Rectal smooth muscle tissue (tissue), 1 donor: ENCODE measurements around the gene PRMT7.

Experiments
- H3K27ac ChIP-seq: one replicate; pipeline ENCODE4 v1.7.0; 2013; ENCODE audit warnings: low read depth, low read length, inconsistent platforms
- H3K27me3 ChIP-seq: one replicate; pipeline ENCODE4 v1.7.0; 2013; ENCODE audit warnings: low read length; ENCODE audit not compliant: control insufficient read depth, insufficient read depth
- H3K36me3 ChIP-seq: one replicate; pipeline ENCODE4 v1.7.0; 2013; ENCODE audit warnings: low read length; ENCODE audit not compliant: control insufficient read depth, insufficient read depth
- H3K4me1 ChIP-seq: one replicate; pipeline ENCODE4 v1.7.0; 2013; ENCODE audit warnings: low read length; ENCODE audit not compliant: control insufficient read depth, insufficient read depth
- H3K4me3 ChIP-seq: one replicate; pipeline ENCODE4 v1.7.0; 2013; ENCODE audit warnings: low read length
- H3K9ac ChIP-seq: one replicate; pipeline ENCODE4 v1.7.0; 2013; ENCODE audit warnings: low read length

PRMT7 gene

DNA sequence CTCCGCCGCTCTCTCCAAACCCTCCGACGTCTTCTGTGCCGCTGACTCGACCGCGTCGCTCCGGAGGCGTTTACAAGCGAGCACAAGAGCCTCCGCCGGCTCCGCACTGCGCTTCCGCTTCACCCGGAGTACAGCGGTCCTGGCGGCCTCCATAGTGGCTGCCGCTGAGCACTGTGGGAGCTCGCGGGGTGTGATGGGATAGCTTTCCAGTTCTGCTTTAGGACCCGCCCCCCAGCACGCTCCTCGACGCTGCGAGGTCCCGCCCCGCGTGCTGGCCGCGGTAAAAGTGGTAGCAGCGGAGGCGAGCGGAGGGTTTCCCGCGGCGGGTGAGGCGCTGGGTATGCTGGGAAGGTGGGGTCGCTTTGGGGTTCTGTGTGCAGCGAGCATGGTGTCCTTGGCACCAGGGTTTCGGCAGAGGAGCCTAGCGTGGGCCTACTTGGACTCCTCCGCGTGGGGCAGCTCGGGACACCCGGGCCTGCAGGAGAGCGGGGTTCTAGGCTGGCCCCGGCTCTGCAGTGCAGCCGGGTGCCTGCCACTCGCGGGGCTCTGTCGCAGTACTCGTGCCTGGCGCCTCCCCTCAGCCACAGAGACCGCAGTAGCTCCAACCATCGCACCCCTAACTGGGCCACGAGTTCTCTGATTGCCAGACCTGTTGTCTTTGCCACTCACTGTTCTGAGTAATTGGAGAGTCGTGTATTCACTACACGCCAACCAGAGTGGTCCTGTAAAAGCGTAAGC lies at the start of gene PRMT7, which contains the start of gene SLC7A6OS:
Gene PRMT7, plus strand, starts transcription at position 246 of the 738 bp plus-strand sequence. CDS start 4,961 bp downstream, outside the sequence.
Gene SLC7A6OS, minus strand, starts transcription at position 173 of the 738 bp plus-strand sequence. Its CDS starts 20 bp downstream, at position 153.
- Histone ChIP-seq H3K27me3 (no peaks in the 10 kb centered on the region), H3K9ac (peak within 1 kb of the TSS; percentile 96), H3K4me3 (peak within 1 kb of the TSS; percentile 100), H3K36me3 (peaks cover 8% of the 10 kb centered on the region), H3K4me1 (peaks cover 15% of the 10 kb centered on the region), H3K27ac (peak within 1 kb of the TSS; percentile 84)

DNA sequence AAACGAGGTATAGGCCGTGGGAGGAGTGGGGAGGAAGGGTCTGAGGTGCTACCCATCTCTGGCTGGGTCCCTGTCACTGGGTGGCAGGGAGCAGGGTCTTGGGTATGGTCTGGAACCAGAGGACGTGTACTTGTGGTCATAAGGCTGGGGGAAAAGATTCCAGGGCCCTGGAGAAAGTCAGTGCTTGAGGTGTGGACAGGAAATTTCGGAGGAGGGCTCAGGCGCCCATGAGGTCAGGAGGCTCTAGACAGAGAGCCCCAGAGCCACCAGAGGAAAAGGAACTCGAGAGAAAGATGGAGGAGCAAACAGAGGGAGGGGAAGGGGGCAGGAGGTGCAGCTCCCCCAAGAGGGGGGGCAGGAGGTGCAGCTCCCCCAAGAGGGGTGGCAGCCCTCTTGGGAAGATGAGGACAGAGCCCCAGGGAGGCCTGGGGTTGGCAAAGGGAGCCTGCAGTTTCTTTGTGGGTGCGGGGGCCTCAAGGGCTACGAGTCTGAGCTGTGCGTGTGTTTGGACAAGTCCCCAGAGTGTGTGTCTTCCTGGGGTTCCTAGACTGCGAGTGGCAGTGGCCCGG lies 47.2 kb upstream of the PRMT7 start:
- peak overlapping the region; percentile 66 for H3K27ac ChIP-seq
- H3K27me3 ChIP-seq: no peaks in the 10 kb centered on the region
- H3K9ac ChIP-seq: peak overlapping the region; percentile 3
- H3K4me1 ChIP-seq: peaks cover 5% of the 10 kb centered on the region
- peak overlapping the region; percentile 73 for H3K4me3 ChIP-seq
- peaks cover 15% of the 10 kb centered on the region for H3K36me3 ChIP-seq

DNA sequence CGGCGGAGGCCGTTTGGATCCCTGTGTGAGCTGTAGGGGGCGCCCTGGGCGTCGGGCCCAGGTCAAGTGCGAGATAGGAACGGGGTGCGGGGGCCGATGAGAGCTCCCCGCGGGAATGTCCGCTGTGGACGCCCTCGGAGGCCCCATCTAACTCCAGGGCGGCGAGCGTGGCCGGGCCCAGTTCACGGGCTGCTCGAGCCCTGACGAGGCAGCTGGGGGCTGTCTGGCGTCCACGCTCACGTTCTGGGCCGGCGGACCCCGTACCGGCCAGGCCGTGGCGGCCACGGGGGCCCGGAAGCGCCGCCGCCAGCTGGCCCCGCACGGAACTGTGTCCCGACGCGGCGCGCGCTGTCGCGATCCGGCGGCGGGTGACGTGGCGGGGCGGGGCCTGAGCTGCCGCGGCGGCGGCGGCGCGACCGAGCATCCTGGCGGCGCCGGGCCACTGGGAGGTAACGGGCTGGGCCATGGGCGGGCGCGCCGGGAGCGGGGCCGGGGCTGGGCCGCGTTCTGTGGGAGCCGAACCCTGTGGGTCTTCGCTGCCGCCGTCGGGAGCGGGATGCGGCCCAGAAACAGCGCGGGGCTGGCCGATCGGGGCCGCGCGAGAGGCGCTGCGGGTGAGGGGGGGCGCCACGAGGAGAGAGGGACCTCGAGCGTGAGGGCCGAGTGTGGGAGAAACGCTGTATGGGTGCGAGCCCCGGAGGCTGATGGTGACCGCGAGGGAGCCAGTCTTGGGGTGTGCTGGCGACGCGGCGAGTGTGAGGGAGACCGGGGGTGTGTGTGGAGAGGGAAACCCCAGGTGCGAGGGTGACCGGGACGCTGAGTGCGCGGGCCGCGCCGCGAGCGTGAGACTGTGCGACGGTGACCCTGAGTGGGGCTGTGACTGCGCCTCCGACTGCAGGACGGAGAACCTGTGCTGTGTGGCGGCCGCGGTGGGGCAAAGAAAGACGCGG lies 46.4 kb upstream of the PRMT7 start, which contains the start of gene SLC7A6:
Gene SLC7A6, plus strand, starts transcription at position 399 of the 950 bp plus-strand sequence. CDS start 10,201 bp downstream, outside the sequence.
- Histone ChIP-seq H3K36me3 (peaks cover 10% of the 10 kb centered on the region), H3K4me3 (peak within 1 kb of the TSS; percentile 73), H3K27me3 (no peaks in the 10 kb centered on the region), H3K9ac (peak within 1 kb of the TSS; percentile 16), H3K27ac (peak within 1 kb of the TSS; percentile 66), H3K4me1 (no peaks in the 10 kb centered on the region)

DNA sequence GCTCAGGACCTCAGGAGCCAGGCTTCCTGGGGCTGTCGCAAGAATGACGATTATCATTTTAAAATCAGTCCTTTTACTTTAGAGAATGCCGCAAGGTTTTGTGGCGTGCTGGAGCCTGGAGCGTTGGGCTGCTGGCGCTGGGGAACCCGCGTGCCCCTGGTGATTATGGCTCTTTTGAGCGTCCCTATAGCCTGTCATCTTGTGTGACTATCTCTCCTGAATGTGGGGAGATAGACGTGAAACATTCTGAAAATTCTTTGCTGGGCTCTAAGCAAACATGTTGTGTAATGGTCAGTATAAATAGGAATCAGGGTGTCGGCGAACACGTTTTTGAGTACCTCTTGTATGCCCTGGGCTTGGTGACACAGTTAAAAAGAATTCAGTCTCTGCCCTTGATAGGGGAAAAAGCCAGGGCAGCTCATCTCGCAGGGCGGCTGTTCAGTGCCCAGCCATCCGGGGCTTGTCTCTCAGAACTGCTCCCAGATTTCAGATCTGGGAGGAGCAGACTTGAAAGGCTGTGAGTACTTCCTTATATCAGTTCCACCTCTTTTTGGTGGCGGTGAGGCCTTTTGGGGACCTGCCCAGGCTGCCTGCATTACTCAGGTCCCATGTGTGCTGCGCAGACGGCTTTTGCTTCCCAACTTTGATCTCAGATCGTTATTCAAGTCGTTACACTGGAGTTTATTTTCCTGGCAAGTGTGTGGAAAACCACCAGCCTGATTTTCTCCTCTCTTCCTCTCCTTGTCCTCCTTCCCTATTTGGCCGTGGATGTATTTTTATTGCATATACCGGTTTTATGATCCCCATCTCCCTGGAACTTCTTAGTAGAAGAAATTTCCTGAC lies 45.5 kb upstream of the PRMT7 start:
- Histone ChIP-seq H3K36me3 (peaks cover 1% of the 10 kb centered on the region), H3K4me3 (peak overlapping the region; percentile 73), H3K27ac (peak overlapping the region; percentile 66), H3K27me3 (no peaks in the 10 kb centered on the region), H3K9ac (peak overlapping the region; percentile 16), H3K4me1 (no peaks in the 10 kb centered on the region)

GRCh38 chr16:68267612-68268405 lies 43.0 kb upstream of the PRMT7 start:
- Histone ChIP-seq H3K27ac (no peak overlapping the region), H3K36me3 (no peaks in the 10 kb centered on the region), H3K27me3 (no peaks in the 10 kb centered on the region), H3K9ac (no peak overlapping the region), H3K4me3 (no peak overlapping the region), H3K4me1 (no peaks in the 10 kb centered on the region)

GRCh38 chr16:68269793-68270192 lies 41.0 kb upstream of the PRMT7 start:
- no peak overlapping the region for H3K4me3 ChIP-seq
- H3K27ac ChIP-seq: no peak overlapping the region
- no peaks in the 10 kb centered on the region for H3K27me3 ChIP-seq
- H3K36me3 ChIP-seq: peaks cover 8% of the 10 kb centered on the region
- H3K9ac ChIP-seq: no peak overlapping the region
- H3K4me1 ChIP-seq: no peaks in the 10 kb centered on the region

DNA sequence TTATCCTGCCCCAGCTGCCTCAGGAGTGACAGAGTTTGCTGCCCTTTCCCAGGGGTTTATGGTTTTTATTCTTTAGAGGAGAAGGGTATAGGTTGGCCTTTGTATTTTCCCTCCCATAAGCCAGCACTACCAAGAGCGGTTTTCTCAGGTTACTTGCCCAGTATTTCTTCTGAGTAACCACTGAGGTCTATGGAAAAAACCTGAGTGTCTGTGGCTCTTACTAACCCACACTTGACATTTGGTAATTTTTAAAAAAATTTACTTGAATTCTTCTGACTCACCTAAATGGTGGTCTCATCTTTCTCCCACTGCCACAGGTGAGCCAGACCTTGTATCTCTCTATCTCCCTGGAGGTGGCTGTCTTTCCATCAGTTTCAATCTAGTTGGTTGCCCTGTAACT lies 40.5 kb upstream of the PRMT7 start:
- no peak overlapping the region for H3K4me3 ChIP-seq
- peaks cover 10% of the 10 kb centered on the region for H3K36me3 ChIP-seq
- no peaks in the 10 kb centered on the region for H3K4me1 ChIP-seq
- H3K9ac ChIP-seq: no peak overlapping the region
- no peaks in the 10 kb centered on the region for H3K27me3 ChIP-seq
- H3K27ac ChIP-seq: no peak overlapping the region

DNA sequence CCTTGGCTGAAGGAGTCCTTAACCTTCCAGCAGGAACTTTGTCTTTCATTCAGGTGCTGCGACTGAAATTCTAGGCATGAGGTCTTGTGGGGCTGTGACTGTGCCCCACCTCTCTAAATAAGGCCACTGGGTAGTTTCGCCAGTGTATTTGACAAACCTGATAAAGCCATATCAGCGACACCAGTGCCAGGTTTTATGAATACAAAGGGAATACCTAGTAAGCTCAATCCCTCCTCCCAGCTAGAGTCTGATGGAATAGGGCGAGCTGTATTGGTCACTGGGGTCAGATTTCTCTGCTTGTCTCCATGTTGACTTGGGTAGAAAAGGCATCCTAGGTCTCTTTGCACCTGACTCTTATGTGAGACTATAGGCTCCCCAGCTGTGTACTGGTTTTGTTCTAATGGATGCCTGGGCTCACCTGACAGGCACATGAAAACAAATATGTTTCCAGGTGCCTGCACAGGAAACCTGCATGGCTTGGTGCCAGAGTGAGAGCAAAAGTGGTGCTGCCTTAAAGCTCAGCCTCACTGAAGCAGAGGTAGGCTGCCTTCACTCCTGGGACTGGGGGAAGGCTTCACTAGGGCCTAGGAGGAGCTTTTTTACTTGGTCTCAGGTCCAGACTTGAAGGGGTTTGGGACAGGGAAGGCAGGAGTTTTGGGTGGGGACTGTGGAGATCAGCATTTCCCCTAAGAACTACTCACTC lies 38.2 kb upstream of the PRMT7 start:
- Histone ChIP-seq H3K9ac (no peak overlapping the region), H3K27me3 (no peaks in the 10 kb centered on the region), H3K27ac (no peak overlapping the region), H3K36me3 (peaks cover 10% of the 10 kb centered on the region), H3K4me1 (peaks cover 3% of the 10 kb centered on the region), H3K4me3 (no peak overlapping the region)

- H3K9ac ChIP-seq: no peak overlapping the region
- H3K36me3 ChIP-seq: peaks cover 10% of the 10 kb centered on the region
- H3K4me1 ChIP-seq: peaks cover 3% of the 10 kb centered on the region
Observed at GRCh38 chr16:68273459-68273858, 37.4 kb upstream of the PRMT7 start.

DNA sequence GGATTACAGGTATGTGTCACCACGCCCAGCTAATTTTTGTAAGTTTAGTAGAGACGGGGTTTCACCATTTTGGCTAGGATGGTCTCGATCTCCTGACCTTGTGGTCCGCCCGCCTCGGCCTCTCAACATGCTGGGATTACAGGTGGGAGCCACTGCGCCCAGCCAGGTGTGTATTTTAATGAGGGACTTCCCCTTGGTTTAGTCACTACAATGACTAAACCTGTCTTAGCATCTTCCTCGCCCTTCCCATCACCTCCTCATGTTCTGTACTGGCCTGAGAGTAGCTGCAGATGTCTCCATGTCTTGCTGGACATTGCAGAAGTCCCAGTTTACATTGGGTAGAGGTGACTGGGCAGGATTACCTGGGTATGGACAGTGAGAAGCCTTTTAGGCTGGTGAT lies 36.9 kb upstream of the PRMT7 start:
- no peak overlapping the region for H3K27ac ChIP-seq
- H3K9ac ChIP-seq: no peak overlapping the region
- H3K4me3 ChIP-seq: no peak overlapping the region
- H3K4me1 ChIP-seq: peaks cover 3% of the 10 kb centered on the region
- H3K27me3 ChIP-seq: no peaks in the 10 kb centered on the region
- peaks cover 10% of the 10 kb centered on the region for H3K36me3 ChIP-seq

More at GRCh38 chr16:68273459-68273858, 37.4 kb upstream of the PRMT7 start:
- H3K27me3 ChIP-seq: no peaks in the 10 kb centered on the region
- H3K27ac ChIP-seq: no peak overlapping the region
- no peak overlapping the region for H3K4me3 ChIP-seq
